Spinal cord (tissue), 10 donors: ENCODE results near the gene ARHGEF28. TPM values are rescaled to one million over a fixed set of nuclear protein-coding genes. Genes with fewer than 3 reads are reported as not detected.
A peak's percentile ranks its signal among the peaks of the same experiment; 100 is the strongest.

Experiments
- DNase-seq, 6 donors: peaks; one replicate each; pipeline versions ENCODE4 v3.0.0 to v3.0.0-alpha.2; 2013 to 2015; ENCODE audit warnings: low spot score in 6 of 6, low read depth in 4 of 6
- H3K27ac ChIP-seq: one replicate; pipeline ENCODE4 v1.5.1; 2013; ENCODE audit warnings: low read depth, low read length, control low read depth
- H3K27me3 ChIP-seq: one replicate; pipeline ENCODE4 v1.6.1; 2013; ENCODE audit warnings: low read length; ENCODE audit not compliant: control insufficient read depth, insufficient read depth
- H3K36me3 ChIP-seq: one replicate; pipeline ENCODE4 v1.6.1; 2013; ENCODE audit warnings: low read length; ENCODE audit not compliant: control insufficient read depth, insufficient read depth
- H3K4me1 ChIP-seq: one replicate; pipeline ENCODE4 v1.6.1; 2013; ENCODE audit warnings: low read length; ENCODE audit not compliant: control insufficient read depth, insufficient read depth
- H3K4me3 ChIP-seq: one replicate; pipeline ENCODE4 v1.5.1; 2013; ENCODE audit warnings: low read depth, low read length, control low read depth
- H3K9me3 ChIP-seq: one replicate; pipeline ENCODE4 v1.6.1; 2013; ENCODE audit warnings: low read length; ENCODE audit not compliant: control insufficient read depth, insufficient read depth
- WGBS: methylation state at CpG from one replicate; pipeline ENCODE4 v1.1.5; 2013; ENCODE audit warnings: missing lambda C conversion rate; ENCODE audit not compliant: insufficient coverage; 5-methylcytosine and 5-hydroxymethylcytosine counted together
- polyA plus RNA-seq, 2 donors: library from polyadenylated mRNA; unstranded; fragments of 120-200 nt; gene quantifications; one replicate each; pipeline ENCODE4 v1.2.1, GENCODE V29; 2013; ENCODE audit not compliant: insufficient read length in 2 of 2
- total RNA-seq, 2 donors: library from RNA; depleted of rRNA in 1 of 2; stranded (reverse); fragments of 120-200 nt in 1 of 2; fragments of >200 nt in 1 of 2; gene quantifications; one replicate each; pipeline versions ENCODE4 v1.2.3 to v1.2.4, GENCODE V29; 2013 to 2014
- donor health status: healthy.

The ARHGEF28 gene
- total and polyA plus RNA-seq, 4 donors: 13.6 to 25.7 (median 14.3) TPM

DNA sequence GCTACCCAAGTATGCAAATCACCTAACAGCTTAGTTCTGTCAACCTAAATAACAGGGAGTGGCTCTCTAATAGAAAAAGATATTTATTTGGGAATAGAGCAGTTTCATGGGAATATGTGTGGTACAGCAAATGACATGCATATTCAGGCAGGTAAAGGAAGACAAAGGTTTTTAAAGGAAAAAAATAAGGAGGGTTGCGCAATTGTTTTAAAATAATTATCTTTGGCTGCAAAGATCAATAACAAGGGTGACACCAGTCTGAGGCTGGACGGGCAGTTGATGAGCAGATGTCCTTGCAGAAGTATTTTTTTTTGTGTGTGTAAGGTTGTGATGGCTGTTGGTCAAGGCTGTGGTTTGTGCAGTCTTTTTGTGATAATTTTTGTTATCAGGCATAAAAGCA is 332.0 kb downstream of the ARHGEF28 start:
- no peak for DNase-seq
- Histone ChIP-seq H3K36me3 (no peaks in the 10 kb centered on the region), H3K4me3 (no peak overlapping the region), H3K9me3 (no peaks in the 10 kb centered on the region), H3K27me3 (no peaks in the 10 kb centered on the region), H3K27ac (no peak overlapping the region), H3K4me1 (peaks cover under 1% of the 10 kb centered on the region)
- 89% methylated on average over 2 of the region's 2 CpGs for WGBS

DNA sequence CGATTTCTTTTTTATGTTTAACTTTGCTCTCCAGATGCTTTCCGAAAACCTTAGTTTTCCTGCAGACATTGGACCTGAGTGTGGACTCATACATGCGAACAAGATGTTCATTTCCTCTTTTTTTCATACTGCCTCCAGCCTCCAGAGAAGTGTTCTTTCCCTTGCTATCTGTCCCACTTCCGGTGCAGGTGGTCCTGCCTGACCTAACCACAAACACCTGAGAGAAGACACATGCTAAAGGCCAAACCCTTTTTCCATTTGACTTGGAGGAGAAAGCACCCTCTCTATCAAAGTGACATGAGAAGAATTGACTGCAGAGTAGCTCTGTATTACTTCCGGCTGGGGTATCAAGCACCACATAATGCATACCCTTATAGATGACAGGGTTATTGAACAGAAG is 334.0 kb downstream of the ARHGEF28 start:
- no peak for DNase-seq
- 90% methylated on average over 4 of the region's 5 CpGs for WGBS
- H3K4me1 ChIP-seq: no peaks in the 10 kb centered on the region
- no peak overlapping the region for H3K4me3 ChIP-seq
- no peaks in the 10 kb centered on the region for H3K9me3 ChIP-seq
- no peak overlapping the region for H3K27ac ChIP-seq
- no peaks in the 10 kb centered on the region for H3K36me3 ChIP-seq
- no peaks in the 10 kb centered on the region for H3K27me3 ChIP-seq

DNA sequence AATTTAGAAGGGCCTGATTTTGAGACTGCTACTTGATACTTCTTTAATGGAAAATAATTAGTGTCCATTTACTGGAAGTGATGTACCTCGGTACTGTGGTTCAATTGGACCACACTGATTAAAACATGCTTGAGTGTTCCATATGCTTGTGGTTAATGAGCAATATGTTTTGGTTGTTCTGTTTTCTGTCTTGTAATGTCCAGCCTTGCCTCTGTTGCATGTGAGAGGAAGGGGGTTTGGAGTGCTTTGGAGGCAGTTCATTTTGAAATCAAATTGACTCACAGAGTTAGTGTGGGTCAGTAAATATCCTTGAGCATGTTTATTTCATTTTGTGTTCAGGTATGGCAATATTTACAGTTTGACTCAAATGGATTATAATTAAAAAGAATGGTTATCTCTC is 334.4 kb downstream of the ARHGEF28 start:
- Histone ChIP-seq H3K27ac (no peak overlapping the region), H3K4me1 (no peaks in the 10 kb centered on the region), H3K4me3 (no peak overlapping the region), H3K27me3 (no peaks in the 10 kb centered on the region), H3K36me3 (no peaks in the 10 kb centered on the region), H3K9me3 (no peaks in the 10 kb centered on the region)
- WGBS: 75% methylated on average over 1 of the region's 1 CpG
- no peak for DNase-seq

DNA sequence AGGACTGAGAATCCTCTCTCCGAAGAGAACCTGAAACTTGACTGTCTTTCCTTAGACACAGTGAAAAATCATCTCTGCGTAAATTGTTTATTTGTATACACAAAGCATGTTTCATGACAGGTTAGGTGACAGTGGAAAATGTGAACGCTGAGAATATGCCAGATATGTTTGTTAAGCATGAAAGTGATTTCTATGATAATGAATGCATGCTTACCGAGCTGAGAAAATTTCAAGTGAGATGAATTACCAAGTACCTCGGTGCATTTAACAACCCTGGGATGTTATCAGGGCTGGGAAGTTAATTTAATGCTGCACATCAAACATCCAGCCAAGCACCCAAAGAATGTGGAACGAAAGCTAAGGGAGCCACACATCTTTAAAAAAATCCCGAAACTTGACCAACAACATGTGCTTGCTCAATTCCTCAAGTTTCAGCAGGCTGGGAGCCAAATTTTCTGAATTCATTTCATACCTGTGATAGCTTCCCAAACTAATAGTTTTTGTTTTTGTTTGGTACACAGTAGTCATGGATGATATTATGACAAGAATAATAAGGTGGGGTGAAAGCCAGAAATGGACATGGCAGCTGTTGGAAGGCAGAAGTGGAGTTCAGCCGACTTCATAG is 336.9 kb downstream of the ARHGEF28 start:
- DNase-seq: peak in 1 of 6 donors; percentile 70
- H3K36me3 ChIP-seq: no peaks in the 10 kb centered on the region
- no peaks in the 10 kb centered on the region for H3K9me3 ChIP-seq
- 56% methylated on average over 4 of the region's 8 CpGs for WGBS
- no peak overlapping the region for H3K4me3 ChIP-seq
- H3K4me1 ChIP-seq: no peaks in the 10 kb centered on the region
- no peak overlapping the region for H3K27ac ChIP-seq
- no peaks in the 10 kb centered on the region for H3K27me3 ChIP-seq

DNA sequence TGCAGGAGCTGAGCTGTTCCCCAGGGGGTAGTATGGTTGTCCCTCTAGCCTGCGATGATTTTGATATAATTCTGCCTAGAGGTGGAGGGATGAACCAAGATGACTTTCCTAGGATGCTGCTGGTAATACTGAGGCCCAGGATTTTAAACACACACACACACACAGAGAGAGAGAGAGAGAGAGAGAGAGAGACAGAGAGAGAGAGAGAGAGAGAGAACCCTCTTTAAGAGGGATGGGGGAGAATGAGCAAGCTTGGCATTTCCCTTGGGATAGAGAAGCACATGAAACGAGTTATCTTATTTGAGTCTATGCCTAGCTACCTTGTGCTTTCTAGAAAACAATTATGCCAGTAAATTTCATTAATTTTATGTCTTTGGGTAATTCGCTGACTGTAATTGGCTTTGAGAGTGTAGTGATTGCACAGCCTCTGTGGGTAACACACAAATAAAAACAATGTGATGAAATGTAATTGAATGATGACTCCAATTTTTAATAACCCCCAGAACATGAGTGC is 338.4 kb downstream of the ARHGEF28 start:
- peak in 1 of 6 donors; percentile 91 for DNase-seq
- H3K36me3 ChIP-seq: no peaks in the 10 kb centered on the region
- H3K4me1 ChIP-seq: no peaks in the 10 kb centered on the region
- no peak overlapping the region for H3K4me3 ChIP-seq
- H3K27me3 ChIP-seq: no peaks in the 10 kb centered on the region
- no peaks in the 10 kb centered on the region for H3K9me3 ChIP-seq
- WGBS: no CpG with 5 or more reads among the region's 3 CpGs
- H3K27ac ChIP-seq: no peak overlapping the region

DNA sequence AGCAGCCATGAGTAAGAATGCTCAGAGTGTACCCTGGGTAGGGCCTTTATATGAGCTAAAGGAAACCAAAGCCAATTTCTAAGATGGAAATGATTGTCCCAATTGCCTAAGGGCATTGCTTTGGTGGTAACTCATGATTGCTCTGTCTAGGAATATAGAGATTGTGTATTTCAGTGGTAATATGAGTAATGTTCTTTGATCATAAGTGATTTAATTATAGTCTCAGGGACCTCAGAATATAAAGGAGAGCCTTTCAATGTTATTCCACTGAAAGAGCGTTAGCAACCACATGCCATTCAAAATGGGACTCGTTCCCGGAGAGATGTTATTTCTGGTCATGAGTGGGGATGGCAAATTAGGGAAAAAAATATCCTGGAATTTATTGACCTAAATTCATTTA is 340.5 kb downstream of the ARHGEF28 start:
- Histone ChIP-seq H3K4me1 (peaks cover 6% of the 10 kb centered on the region), H3K36me3 (no peaks in the 10 kb centered on the region), H3K9me3 (no peaks in the 10 kb centered on the region), H3K27ac (no peak overlapping the region), H3K4me3 (no peak overlapping the region), H3K27me3 (no peaks in the 10 kb centered on the region)
- DNase-seq: no peak
- no CpG with 5 or more reads among the region's 3 CpGs for WGBS

DNA sequence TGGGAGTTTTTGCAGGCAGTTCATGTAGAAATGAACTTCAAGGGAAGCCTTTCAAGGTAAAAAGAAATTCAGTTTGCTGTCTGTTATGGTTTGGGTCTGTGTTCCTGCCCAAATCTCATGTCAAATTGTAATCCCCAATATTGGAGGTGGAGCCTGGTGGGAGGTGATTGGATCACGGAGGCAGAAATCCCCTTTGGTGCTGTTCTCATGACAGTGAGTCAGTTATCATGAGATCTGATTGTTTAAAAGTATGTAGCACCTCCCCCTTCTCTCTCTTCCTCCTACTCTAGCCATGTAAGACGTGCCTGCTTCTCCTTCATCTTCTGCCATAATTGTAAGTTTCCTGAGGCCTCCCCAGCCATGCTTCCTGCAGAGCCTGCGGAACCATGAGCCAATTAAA is 341.4 kb downstream of the ARHGEF28 start:
- H3K4me1 ChIP-seq: peaks cover 7% of the 10 kb centered on the region
- DNase-seq: no peak
- H3K9me3 ChIP-seq: no peaks in the 10 kb centered on the region
- H3K27me3 ChIP-seq: no peaks in the 10 kb centered on the region
- no peak overlapping the region for H3K27ac ChIP-seq
- H3K4me3 ChIP-seq: no peak overlapping the region
- 57% methylated on average over 1 of the region's 3 CpGs for WGBS
- no peaks in the 10 kb centered on the region for H3K36me3 ChIP-seq

DNA sequence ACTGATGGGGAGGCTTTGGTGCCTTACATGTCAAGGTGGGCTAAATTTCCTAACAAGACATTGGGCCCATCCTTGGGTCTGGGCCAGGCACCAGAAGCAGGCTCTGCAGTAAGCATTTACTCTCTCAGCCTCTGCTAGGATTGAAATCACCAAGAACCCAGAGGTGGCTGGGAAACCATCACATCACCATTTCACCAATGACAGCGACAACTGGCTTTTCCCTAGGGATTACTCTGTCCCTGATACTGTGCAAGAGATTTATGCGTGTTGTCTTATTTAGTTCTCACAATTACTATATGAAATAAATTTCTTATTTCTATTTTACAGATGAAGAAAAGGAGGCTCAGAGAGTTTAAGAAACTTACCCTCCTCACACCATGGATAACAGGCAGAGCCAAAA is 342.2 kb downstream of the ARHGEF28 start:
- WGBS: no CpG with 5 or more reads among the region's 2 CpGs
- Histone ChIP-seq H3K36me3 (no peaks in the 10 kb centered on the region), H3K27me3 (no peaks in the 10 kb centered on the region)

DNA sequence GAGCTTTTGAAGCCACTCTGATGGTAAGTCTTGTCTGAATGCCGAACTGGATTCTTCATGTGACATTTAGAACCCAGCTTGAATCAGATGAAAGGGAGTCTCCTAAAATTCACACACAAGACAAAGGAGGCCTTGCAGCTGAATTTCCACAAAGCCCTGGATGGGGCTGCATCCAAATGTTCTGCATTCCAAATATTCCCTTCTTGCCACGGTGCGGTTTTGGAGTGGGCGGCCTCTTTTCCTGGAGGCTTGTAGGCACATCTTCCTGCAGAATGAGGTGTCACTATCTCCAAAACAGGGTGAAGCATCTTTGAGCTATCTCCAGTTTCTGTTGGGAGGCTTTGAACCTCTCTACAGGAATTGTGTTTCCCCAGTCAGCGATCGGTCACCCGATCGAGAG is 342.7 kb downstream of the ARHGEF28 start:
- no peak for DNase-seq
- no peaks in the 10 kb centered on the region for H3K9me3 ChIP-seq
- no peaks in the 10 kb centered on the region for H3K36me3 ChIP-seq
- H3K27ac ChIP-seq: no peak overlapping the region
- no peaks in the 10 kb centered on the region for H3K27me3 ChIP-seq
- whole genome bisulfite sequencing: 79% methylated on average over 5 of the region's 8 CpGs
- no peak overlapping the region for H3K4me3 ChIP-seq
- peaks cover 7% of the 10 kb centered on the region for H3K4me1 ChIP-seq

More for the DNA sequence above, 342.2 kb downstream of the ARHGEF28 start:
- Histone ChIP-seq H3K4me3 (no peak overlapping the region), H3K27ac (no peak overlapping the region), H3K9me3 (no peaks in the 10 kb centered on the region), H3K4me1 (peaks cover 7% of the 10 kb centered on the region)
- DNase-seq: no peak
